Anterior cingulate cortex (tissue), 58 donors: ENCODE results near the gene PTK7.

Experiments used
- DNase-seq, 58 donors: peaks; one replicate each; lab custom pipeline; 2025; lab: John Stamatoyannopoulos, UW

Gene PTK7

DNA sequence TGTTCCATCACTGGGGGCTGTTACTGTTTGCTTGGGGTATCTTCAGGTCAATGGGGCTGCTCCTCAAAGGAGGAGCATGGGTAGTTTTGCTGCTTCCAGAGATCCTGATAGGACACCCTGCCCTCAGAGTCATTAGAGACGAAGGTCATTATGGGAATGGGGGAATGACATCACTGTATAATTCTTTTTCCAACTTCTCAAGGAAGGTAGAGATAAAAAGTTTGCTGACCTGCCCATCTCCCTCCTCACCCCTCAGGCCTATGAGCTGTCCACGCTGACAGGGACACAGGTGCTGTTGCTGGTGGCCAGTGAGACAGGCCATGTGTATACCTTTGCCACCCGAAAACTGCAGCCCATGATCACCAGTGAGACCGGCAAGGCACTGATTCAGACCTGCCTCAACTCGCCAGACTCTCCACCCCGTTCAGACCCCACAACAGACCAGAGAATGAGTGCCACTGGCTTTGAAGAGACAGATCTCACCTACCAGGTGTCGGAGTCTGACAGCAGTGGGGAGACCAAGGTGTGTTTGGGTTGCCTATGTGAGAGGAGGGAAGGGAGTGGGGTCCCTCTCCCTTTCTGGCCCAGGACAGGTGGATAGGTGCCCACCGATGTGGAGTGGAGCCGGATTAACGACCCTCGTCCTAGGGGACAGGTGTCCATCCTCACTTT lies 97.6 kb downstream of the PTK7 start:
- peak in 1 of 58 donors; percentile 22 for DNase-seq

DNA sequence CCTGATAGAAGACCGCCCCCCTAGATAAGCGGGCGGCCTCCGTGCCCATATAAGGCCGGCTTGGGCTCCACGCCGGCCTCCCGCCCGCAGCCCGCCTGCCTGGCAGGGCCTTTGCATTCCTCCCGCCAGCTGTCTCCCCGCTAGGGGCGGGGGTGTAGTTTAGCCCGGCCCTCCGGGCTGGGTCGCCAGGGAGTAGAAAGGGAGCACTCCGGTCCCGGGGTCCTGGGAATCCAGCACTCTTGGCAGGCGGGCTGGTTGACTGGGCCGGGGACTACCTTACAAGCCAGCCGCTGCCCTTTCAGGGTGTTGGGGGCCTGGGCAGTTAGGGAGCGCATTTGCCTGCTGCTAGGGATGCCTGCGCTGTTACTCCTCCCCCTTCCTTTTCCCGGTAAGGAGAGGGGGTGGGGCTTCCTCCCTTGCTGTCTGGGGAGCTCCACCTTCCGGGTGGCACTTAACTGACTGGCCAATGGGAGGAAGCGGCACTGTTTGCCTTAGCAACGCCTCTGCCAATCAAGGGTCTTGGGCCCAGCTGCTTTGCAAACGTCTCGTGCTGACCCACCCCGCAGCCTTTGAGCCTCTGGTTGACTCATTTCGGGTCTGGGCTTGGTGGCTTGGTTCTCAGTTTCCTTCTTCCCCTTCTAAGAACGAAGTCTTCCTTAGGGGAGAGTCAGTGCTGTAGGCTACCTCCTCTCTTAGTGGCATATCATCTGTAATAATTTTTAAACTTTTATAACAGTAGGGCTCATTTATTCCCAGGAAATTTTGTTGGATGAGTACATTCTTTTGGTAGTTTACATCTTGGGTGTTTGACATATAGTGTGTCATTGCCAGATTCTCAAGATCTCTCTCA lies 98.4 kb downstream of the PTK7 start:
- DNase-seq = peak; percentile 77 to 99 (median 95)

- no peak for DNase-seq
Observed at GRCh38 chr6:43175676-43176422, 99.7 kb downstream of the PTK7 start.

DNA sequence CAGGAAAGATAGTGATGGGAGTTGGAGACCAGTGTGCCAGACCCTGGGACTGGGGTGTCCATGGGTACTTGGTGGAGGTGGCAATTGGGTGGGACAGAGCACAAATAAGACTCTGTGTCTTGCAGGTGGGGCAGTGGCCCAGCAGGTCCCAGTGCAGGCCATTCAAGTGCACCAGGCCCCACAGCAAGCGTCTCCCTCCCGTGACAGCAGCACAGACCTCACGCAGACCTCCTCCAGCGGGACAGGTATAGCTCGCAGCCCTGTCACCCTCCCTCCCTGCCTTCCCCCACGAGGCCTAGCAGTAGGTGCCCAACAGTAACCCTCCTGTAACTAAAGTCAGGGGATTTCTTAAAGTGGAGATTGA lies 100.3 kb downstream of the PTK7 start:
- DNase-seq = no peak

DNA sequence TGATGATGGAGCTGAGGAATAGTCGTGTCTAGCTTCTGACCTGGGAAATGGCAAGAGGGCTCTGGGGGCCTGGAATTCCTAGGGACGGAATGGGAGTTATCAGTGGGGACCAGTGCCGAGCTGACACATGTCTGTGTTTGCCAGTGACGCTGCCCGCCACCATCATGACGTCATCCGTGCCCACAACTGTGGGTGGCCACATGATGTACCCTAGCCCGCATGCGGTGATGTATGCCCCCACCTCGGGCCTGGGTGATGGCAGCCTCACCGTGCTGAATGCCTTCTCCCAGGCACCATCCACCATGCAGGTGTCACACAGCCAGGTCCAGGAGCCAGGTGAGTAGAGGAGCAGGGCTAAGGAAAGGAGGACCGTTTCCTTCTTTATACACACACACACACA lies 102.0 kb downstream of the PTK7 start:
- peak in 1 of 58 donors; percentile 24 for DNase-seq

DNA sequence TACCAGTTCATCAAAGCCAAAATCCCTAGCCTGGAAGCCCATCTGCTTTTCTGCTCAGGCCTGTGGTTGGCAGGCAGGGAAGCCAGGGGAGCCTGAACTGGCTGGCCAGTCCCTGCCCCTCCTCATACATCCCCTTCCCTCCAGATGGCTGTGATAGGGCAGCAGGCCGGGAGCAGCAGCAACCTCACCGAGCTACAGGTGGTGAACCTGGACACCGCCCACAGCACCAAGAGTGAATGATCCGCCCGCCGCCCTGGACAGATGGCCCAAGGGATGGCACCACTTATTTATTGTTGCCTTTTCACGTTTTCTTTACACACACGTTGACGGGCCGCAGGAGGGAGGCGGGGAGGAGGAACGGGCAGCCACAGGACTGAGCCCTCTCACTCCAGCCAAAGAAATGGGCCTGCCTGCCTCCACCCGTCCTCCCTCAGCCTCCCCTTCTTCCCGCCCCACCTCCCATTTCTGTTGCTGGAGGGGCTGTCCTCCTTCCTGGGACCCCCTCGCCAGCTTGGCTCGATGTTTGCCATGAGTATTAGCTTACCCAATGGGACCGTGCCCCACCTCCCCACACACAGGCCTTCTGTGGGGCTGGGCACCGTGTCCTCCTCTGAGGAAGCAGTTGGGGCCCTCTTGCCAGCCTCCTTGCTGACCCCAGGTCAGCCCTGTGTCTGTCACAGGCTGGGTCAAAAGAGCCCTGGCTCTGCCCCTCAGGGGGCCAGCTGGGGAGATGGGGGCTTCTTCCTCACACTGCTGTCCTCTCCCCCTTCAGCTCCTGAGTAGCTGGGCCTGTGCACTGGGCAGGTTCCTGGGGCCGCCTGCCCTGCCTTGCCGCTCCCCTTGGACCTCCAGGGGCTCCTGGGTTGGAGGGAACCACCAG lies 103.1 kb downstream of the PTK7 start:
- DNase-seq = no peak

DNA sequence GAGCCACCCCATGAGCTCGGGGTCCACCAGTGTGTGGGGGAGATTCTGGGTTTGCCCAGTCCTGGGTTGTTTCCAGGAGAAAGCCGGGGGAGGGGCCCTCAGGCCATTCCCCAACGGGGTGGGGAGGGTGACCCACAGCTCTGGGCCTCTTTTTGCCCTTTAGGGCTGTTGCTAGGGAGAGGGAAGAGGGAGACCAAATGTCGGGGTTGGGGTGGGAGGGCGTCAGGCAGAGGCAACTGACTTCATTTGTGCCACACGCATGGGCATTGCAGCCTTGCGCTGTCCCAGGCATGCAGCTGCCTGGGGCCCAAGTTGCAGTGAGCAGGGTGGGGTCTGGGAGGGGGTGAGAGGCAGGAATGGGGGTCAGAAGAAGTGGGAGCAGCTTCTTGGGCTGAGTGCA lies 103.9 kb downstream of the PTK7 start:
- no peak for DNase-seq

GRCh38 chr6:43180985-43181384 lies 104.9 kb downstream of the PTK7 start:
- no peak for DNase-seq

DNA sequence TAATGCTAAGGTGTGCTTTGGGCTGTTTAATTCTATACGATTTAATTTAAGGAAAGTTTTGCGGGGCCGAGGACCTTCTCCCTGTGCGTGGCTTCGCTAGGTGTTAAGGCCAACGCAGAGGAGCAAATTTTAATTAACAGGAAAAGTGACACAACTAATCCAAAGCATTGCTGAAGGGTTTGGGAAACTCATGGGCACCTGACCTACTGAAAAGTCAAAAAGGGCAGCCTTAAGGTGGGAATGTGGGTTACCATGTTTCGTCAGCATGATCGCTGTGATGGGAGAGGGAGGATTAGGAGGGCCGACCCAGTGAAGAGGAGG lies 105.5 kb downstream of the PTK7 start:
- DNase-seq = no peak

DNA sequence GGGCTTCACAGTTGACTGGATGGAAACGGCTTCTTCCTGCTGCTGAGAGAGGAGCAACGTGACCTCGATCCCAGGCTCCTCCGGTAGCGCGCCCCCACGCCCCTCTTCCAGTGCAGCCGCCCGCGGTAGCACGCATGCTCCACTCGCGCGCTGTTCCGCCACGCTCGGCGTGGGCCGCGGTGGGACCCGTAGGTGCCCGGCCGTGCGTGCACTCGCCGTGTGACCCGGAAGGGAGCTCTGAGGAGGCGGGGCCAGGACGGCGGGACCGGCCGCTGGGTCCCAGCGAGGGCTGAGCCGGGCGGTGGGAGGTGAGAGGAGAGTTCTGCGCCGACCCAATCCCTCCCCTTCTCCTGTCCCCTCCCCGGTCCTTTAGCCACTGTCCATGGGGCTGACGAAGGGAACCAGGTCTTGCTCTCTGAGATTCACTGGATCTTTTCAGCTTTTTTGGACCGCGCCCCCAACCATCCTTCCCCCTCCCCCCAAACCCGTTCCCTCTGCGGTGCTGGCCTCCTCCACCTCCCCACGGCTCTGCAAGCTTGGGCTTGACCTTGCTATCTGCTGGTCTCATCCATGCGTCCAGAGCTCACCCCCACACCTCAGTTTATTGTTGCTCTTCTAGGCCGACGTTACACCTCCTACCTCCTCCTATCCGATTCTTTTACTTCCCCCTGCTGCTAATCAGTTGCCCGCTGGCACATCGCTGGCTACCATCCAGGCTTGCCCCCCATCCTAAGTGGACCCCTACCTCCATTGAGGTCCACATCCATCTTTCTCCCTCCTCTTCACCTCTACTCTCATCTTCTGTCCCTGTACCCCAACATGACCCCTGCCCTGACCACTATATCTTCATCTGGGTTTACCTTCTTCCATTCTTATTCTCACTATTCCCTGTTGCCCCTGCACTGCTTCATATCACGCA lies 106.1 kb downstream of the PTK7 start, which contains the start of gene CUL9:
Gene CUL9 (plus strand): TSS at position 255 of the 919 bp plus-strand sequence. CDS start 2,115 bp downstream, outside the sequence.
- peak in 57 of 58 donors; percentile 42 to 91 (median 81) for DNase-seq

GRCh38 chr6:43183441-43183840 lies 107.3 kb downstream of the PTK7 start:
- no peak for DNase-seq

GRCh38 chr6:43184268-43184985 lies 108.3 kb downstream of the PTK7 start:
- peak in 20 of 58 donors; percentile 5 to 49 (median 18) for DNase-seq

DNA sequence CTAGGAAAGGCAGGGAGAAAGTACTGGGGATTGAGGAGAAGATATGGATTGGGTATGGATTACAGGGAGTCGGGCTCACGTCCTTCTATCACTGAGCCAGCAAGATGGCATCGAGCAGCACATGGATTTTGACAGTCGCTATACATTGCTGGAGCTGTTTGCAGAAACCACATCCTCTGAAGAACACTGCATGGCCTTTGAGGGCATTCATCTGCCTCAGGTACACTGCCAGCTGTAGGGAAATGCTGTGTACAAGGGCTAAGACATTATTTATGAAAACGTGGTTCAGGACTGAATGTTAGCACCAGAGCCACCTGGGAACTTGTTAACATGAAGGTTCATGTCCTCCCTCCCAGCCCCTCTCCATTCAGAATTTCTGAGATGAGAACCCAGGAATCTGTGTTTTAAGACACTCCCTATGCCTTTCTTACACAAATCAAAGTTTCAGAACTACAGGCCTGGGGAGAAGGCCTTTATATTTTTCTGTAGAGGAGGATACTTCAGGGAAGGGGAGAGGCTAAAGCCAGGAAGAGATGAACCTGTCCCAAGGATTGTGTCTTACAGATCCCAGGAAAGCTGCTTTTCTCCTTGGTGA lies 109.4 kb downstream of the PTK7 start:
- no peak for DNase-seq

DNA sequence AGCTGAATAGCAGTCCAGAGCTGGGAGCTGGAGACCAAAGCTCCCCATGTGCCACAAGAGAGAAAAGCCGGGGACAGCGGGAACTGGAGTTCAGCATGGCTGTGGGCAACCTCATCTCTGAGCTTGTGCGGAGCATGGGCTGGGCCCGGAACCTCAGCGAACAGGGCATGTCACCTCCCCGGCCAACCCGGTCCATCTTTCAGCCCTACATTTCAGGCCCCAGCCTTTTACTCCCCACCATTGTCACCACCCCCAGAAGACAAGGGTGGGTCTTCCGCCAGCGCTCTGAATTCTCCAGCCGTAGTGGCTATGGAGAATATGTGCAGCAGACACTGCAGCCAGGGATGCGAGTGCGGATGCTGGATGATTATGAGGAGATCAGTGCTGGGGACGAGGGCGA lies 109.9 kb downstream of the PTK7 start:
- DNase-seq = no peak

DNA sequence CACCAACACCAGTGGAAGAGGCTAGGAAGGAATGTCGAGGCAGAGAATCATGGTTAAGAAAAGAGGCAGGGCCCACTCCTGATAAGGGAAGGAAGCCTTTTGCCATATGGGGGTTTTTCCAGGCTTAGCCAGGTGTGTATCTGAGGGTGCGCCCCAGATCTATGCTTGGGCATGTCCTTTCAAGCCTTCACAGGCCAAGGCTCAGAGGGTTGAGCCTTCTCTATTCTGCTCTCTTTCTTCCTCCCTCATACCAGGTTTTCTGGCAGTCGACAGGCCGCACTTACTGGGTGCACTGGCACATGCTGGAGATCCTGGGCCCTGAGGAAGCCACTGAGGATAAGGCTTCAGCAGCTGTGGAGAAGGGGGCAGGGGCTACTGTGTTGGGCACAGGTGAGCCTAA lies 110.6 kb downstream of the PTK7 start:
- DNase-seq = no peak

DNA sequence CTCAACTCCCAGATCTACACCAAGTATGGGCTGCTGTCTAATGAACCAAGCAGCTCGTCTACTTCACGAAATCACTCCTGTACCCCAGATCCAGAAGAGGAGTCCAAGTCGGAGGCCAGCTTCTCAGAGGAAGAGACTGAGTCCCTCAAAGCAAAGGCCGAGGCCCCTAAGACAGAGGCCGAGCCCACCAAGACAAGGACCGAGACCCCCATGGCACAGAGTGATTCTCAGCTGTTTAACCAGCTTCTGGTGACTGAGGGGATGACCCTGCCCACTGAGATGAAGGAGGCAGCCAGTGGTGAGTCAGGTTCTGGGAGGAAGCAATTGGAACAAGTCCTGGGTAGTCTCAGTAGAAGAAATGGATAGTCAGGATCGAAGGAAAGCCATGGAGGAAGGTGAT lies 111.7 kb downstream of the PTK7 start:
- no peak for DNase-seq

GRCh38 chr6:43188426-43188825 lies 112.3 kb downstream of the PTK7 start:
- DNase-seq = no peak

GRCh38 chr6:43189776-43190304 lies 113.7 kb downstream of the PTK7 start:
- no peak for DNase-seq
